H1 (cell line): ENCODE data around the gene KRT75.

Experiments used
- CBX8 ChIP-seq: fragments of 300-800, 300-1000 bp; sonication (generic); IDR thresholded peaks from 2 replicates; pipeline ENCODE4 v1.7.1; 2016; ENCODE audit warnings: low read depth, low read length, borderline replicate concordance
- CEBPB ChIP-seq: IDR thresholded peaks from 2 replicates; pipeline ENCODE4 v1.6.1; 2012; ENCODE audit warnings: low read depth, low read length
- CHD2 ChIP-seq: IDR thresholded peaks from 2 replicates; pipeline ENCODE4 v1.6.1; 2012; ENCODE audit warnings: low read length, improper control_type of control experiment
- CTCF ChIP-seq, 3 experiments: IDR thresholded peaks; 1 replicate in 2 of 3; 2 replicates in 1 of 3; pipeline versions ENCODE4 v1.5.1 to v1.6.1; 2011; ENCODE audit warnings: low read length in 3 of 3, mild to moderate bottlenecking in 3 of 3, inconsistent platforms in 2 of 3, low read depth in 1 of 3, moderate library complexity in 1 of 3; ENCODE audit not compliant: insufficient read depth in 1 of 3; ENCODE audit errors: control extremely low read depth in 1 of 3
- EZH2 ChIP-seq: fragments of 200-600 bp; sonication (generic); IDR thresholded peaks from 2 replicates; pipeline ENCODE4 v1.7.1; 2012; ENCODE audit warnings: low read depth, mild to moderate bottlenecking, moderate library complexity, low read length, inconsistent platforms; ENCODE audit not compliant: severe bottlenecking
- HDAC6 ChIP-seq: IDR thresholded peaks from one replicate; pipeline ENCODE4 v1.7.1; 2012; ENCODE audit warnings: low read depth, mild to moderate bottlenecking, inconsistent platforms, low read length, moderate library complexity
- NRF1 ChIP-seq: IDR thresholded peaks from 2 replicates; pipeline ENCODE4 v1.6.1; 2011; ENCODE audit warnings: mild to moderate bottlenecking, low read depth, low read length, improper control_type of control experiment
- POLR2A ChIP-seq, 2 experiments: IDR thresholded peaks; 1 replicate in 1 of 2; 2 replicates in 1 of 2; pipeline ENCODE4 v1.6.1; 2011; ENCODE audit warnings: low read depth in 2 of 2, low read length in 2 of 2, mild to moderate bottlenecking in 2 of 2; ENCODE audit errors: control extremely low read depth in 1 of 2
- RAD21 ChIP-seq, 2 experiments: IDR thresholded peaks in 1 of 2; conservative IDR thresholded peaks in 1 of 2; 2 replicates each; pipeline ENCODE4 v1.6.1; 2011; ENCODE audit warnings: low read depth in 2 of 2, low read length in 2 of 2, improper control_type of control experiment in 1 of 2, inconsistent platforms in 1 of 2, mild to moderate bottlenecking in 1 of 2, moderate library complexity in 1 of 2
- RXRA ChIP-seq: IDR thresholded peaks from 2 replicates; pipeline ENCODE4 v1.6.1; 2011; ENCODE audit warnings: low read depth, mild to moderate bottlenecking, low read length, moderate library complexity; ENCODE audit not compliant: insufficient read depth
- SUZ12 ChIP-seq: fragments of 200-600 bp; sonication (generic); IDR thresholded peaks from 2 replicates; pipeline ENCODE4 v1.6.1; 2012; ENCODE audit warnings: mild to moderate bottlenecking, inconsistent platforms, low read length, moderate library complexity, mixed read lengths
- USF2 ChIP-seq: IDR thresholded peaks from 2 replicates; pipeline ENCODE4 v1.6.1; 2011; ENCODE audit warnings: low read length, improper control_type of control experiment
- YY1 ChIP-seq: IDR thresholded peaks from 2 replicates; pipeline ENCODE4 v1.6.1; 2011; ENCODE audit warnings: low read depth, mild to moderate bottlenecking, low read length
- ZNF274 ChIP-seq: IDR thresholded peaks from 2 replicates; pipeline ENCODE4 v1.7.0; 2012; ENCODE audit warnings: low read length, borderline replicate concordance; ENCODE audit errors: extremely low read depth

DNA sequence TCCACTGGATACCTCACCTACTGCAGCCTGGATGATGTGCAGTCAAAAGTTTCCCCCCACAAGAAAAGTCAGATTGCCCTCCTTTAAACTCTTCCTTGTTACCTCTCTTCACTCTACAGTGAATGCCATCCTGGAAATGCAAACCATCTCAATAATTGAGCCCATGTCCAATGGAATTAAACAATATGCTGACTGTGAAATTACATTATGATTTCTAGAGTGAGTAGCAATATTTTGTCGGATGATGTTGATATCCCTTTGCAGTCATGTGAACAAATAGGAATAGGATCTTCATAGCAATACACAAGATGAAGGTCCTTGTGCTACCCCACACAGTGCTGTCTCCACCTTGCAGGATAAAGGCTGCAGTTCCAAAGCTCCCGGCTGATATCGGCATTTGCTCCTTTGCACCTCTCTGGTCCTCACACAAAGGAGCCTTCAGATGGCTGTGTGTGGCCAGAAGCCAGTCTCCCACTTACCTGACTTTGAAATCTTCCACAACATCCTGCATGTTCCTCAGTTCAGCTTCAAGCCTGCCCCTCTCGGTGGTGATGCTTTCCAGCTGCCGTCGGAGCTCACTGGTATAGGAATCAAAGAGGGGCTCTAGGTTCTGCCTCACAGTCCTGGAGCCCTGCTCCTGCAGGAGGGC is 1.5 kb downstream of the KRT75 start:
- no peak for TF ChIP-seq CTCF (IDR thresholded peaks at IDR 0.05; ENCODE audit: control extremely low read depth in 1 of 3, insufficient read depth in 1 of 3, low read depth in 1 of 3, low read length in 3 of 3)
- TF ChIP-seq POLR2A (IDR thresholded peaks at IDR 0.05; ENCODE audit: control extremely low read depth in 1 of 2, low read depth in 2 of 2, low read length in 2 of 2) = no peak
- no peak for TF ChIP-seq RAD21 (IDR thresholded peaks at IDR 0.05 in 1 of 2, conservative IDR thresholded peaks at IDR 0.05 in 1 of 2; ENCODE audit: low read depth in 2 of 2, low read length in 2 of 2)
- TF ChIP-seq USF2 = no peak
- no peak for TF ChIP-seq SUZ12
- TF ChIP-seq CBX8 = no peak
- no peak for TF ChIP-seq ZNF274
- TF ChIP-seq CEBPB = no peak
- no peak for TF ChIP-seq YY1
- TF ChIP-seq EZH2 = no peak
- TF ChIP-seq HDAC6 = no peak
- no peak for TF ChIP-seq RXRA
- TF ChIP-seq NRF1 = no peak
- TF ChIP-seq CHD2 = no peak
